Activated CD4-positive, alpha-beta T cell treated with anti-CD3 and anti-CD28 coated beads for 36 hours (primary cell): Measurements from ENCODE around the gene DUSP16. TPM values are rescaled to one million over a fixed set of nuclear protein-coding genes. Genes with fewer than 3 reads are reported as not detected.

Experiments used
- ATAC-seq: fragments of 200-7000 bp; cut with Tn5 transposase; one replicate; pipeline ENCODE4 v1.10.0; 2021; ENCODE audit warnings: mild to moderate bottlenecking, moderate library complexity
- CTCF ChIA-PET: fragments of 350-600 bp; sonication (Branson Sonifier 250); formaldehyde crosslinking; loops from one replicate; lab custom pipeline; 2021; ENCODE audit warnings: antibody characterized with exemption; lab: Charles Lee
- POLR2A ChIA-PET: fragments of 350-600 bp; sonication (Branson Sonifier 250); formaldehyde crosslinking; loops from one replicate; lab custom pipeline; 2021; ENCODE audit warnings: antibody characterized with exemption, inconsistent platforms; lab: Charles Lee
- DNase-seq: peaks from one replicate; pipeline ENCODE4 v3.0.0-alpha.2; 2020
- H3K27ac Mint-ChIP-seq: one replicate; pipeline ENCODE4 v1.8.0; 2021; ENCODE audit warnings: mixed read lengths
- H3K27me3 Mint-ChIP-seq: one replicate; pipeline ENCODE4 v1.8.0; 2021; ENCODE audit warnings: mixed read lengths
- H3K36me3 Mint-ChIP-seq: one replicate; pipeline ENCODE4 v1.8.0; 2021; ENCODE audit warnings: low read depth, mixed read lengths
- H3K4me1 Mint-ChIP-seq: one replicate; pipeline ENCODE4 v1.8.0; 2021; ENCODE audit warnings: mixed read lengths
- H3K4me3 Mint-ChIP-seq: one replicate; pipeline ENCODE4 v1.8.0; 2021; ENCODE audit warnings: mild to moderate bottlenecking, moderate library complexity, mixed read lengths
- H3K9me3 Mint-ChIP-seq: one replicate; pipeline ENCODE4 v1.8.0; 2021; ENCODE audit warnings: low read depth, mixed read lengths
- intact Hi-C, 2 experiments: fragments of 100-400 bp; cut with DNase I in 1 of 2; cut with micrococcal nuclease in 1 of 2; formaldehyde crosslinking; loops; one replicate each; pipeline versions ENCODE4 v1.14.2 to v1.15.1; 2022 to 2024; cut with DNase I, micrococcal nuclease
- total RNA-seq, 2 experiments: library from RNA; stranded (reverse); gene quantifications; one replicate each; pipeline ENCODE4 v1.2.3, GENCODE V29; 2021

Gene DUSP16
- total RNA-seq, 2 experiments from 2014 or later: 39.3 to 40.4 TPM

DNA sequence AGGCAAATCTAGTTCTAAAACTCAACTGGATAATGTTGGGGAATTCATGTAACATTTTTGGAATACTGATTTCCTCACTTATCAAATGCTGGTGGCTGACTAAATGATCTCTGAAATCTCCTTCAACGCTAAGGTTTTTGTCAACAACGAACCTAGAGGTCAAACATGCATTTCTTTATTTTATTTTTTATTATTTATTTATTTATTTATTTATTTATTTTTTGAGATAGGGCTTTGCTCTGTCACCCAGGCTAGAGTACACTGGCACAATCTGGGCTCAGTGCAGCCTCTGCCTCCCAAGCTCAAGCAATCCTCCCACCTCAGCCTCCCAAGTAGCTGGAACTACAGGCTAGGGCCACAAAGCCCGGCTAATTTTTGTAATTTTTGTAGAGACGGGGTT is 64.5 kb downstream of the DUSP16 start:
- peaks cover 19% of the 10 kb centered on the region for H3K36me3 Mint-ChIP-seq
- no peak overlapping the region for H3K4me3 Mint-ChIP-seq
- no peaks in the 10 kb centered on the region for H3K27me3 Mint-ChIP-seq
- ChIA-PET POLR2A (no interaction called here), CTCF (interaction anchor here (0.6 to 1.4 kb wide), 2 partner anchors 14 to 291 kb away, joined by 3 read pairs; no protein-coding TSS in a partner anchor)
- no peaks in the 10 kb centered on the region for H3K9me3 Mint-ChIP-seq
- DNase-seq (no peak), ATAC-seq (no peak)
- peaks cover 43% of the 10 kb centered on the region for H3K4me1 Mint-ChIP-seq
- intact Hi-C loops: no loop called here
- no peak overlapping the region for H3K27ac Mint-ChIP-seq

DNA sequence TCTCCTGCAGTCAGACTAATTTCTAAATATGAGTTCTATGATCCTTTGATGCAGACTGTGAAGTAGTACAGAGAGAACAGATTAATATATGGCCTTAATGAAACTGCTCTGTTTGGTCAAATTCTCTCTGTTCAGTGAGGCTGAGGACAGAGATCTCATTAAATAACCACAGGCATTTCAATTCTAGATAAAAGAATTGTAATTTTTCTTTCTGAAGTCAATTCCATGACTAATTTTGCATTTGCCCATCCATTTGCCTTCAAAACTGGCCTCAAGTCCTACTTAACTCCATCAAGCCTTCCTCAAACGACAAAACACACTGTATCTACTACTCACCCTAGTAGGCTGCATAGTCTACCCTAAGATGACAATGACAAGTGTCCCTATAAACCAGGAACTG is 67.1 kb downstream of the DUSP16 start:
- no peaks in the 10 kb centered on the region for H3K27me3 Mint-ChIP-seq
- H3K27ac Mint-ChIP-seq: no peak overlapping the region
- CTCF ChIA-PET: interaction anchor here (0.7 to 1.3 kb wide), 2 partner anchors 8 to 526 kb away, joined by 3 read pairs; no protein-coding TSS in a partner anchor
- no peak overlapping the region for H3K4me3 Mint-ChIP-seq
- peaks cover 22% of the 10 kb centered on the region for H3K4me1 Mint-ChIP-seq
- intact Hi-C loops: no loop called here
- peaks cover 14% of the 10 kb centered on the region for H3K36me3 Mint-ChIP-seq
- ATAC-seq: no peak
- POLR2A ChIA-PET: no interaction called here
- no peak for DNase-seq
- H3K9me3 Mint-ChIP-seq: no peaks in the 10 kb centered on the region

DNA sequence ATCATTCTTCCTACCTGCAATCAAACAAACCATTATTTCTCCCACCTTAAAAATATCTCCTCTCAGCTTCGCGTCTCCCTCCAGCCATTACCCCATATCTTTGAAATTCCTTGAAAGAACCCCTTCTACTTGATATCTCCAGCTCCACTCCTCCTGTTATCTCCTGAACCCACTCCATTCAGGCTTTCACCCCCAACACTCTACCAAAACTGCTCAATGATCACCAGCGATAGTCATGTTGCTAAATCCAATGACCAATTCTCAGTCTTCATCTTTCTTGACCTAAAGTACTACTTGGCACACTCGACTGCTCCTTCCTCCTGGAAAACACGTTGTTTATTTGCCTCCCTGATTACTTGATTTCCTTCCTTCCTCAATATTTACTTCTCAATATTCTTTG is 70.1 kb downstream of the DUSP16 start:
- intact Hi-C loops: no loop called here
- DNase-seq: no peak
- Mint-ChIP-seq H3K27me3 (no peaks in the 10 kb centered on the region), H3K4me3 (no peak overlapping the region), H3K4me1 (peaks cover 32% of the 10 kb centered on the region), H3K9me3 (no peaks in the 10 kb centered on the region), H3K27ac (no peak overlapping the region), H3K36me3 (peaks cover 15% of the 10 kb centered on the region)
- CTCF ChIA-PET: no interaction called here
- ATAC-seq: no peak
- POLR2A ChIA-PET: interaction anchor here (1.1 kb wide), 1 partner anchor 31 kb away, joined by 4 read pairs; no protein-coding TSS in a partner anchor

DNA sequence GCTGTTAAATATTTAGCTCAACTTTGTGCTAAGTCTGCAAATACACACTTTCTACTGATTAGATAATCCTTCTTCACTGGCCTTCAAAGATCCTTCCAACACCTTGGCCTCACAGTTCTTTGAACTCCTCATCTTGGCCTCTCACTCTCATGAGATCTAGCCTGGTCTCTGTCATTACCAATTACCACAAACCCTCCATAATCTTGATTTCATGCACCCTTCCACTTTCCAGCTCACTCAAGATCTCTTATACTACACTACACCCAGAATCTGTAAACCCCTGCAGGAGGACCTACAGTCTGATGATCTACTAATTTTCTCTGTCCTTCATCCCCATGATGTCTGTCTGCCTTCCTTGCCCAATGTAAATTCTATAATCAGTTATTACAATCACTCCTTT is 71.1 kb downstream of the DUSP16 start:
- no peaks in the 10 kb centered on the region for H3K9me3 Mint-ChIP-seq
- no peaks in the 10 kb centered on the region for H3K27me3 Mint-ChIP-seq
- peak; percentile 49 for ATAC-seq
- no peak for DNase-seq
- no peak overlapping the region for H3K4me3 Mint-ChIP-seq
- intact Hi-C loops: no loop called here
- H3K36me3 Mint-ChIP-seq: peaks cover 19% of the 10 kb centered on the region
- ChIA-PET CTCF (interaction anchor here (0.6 to 1.7 kb wide), 3 partner anchors 12 to 100 kb away, joined by 3 to 5 read pairs (median 3); no protein-coding TSS in a partner anchor), POLR2A (interaction anchor here (1.1 kb wide), 1 partner anchor 30 kb away, joined by 4 read pairs; no protein-coding TSS in a partner anchor)
- H3K27ac Mint-ChIP-seq: no peak overlapping the region
- H3K4me1 Mint-ChIP-seq: peaks cover 36% of the 10 kb centered on the region

DNA sequence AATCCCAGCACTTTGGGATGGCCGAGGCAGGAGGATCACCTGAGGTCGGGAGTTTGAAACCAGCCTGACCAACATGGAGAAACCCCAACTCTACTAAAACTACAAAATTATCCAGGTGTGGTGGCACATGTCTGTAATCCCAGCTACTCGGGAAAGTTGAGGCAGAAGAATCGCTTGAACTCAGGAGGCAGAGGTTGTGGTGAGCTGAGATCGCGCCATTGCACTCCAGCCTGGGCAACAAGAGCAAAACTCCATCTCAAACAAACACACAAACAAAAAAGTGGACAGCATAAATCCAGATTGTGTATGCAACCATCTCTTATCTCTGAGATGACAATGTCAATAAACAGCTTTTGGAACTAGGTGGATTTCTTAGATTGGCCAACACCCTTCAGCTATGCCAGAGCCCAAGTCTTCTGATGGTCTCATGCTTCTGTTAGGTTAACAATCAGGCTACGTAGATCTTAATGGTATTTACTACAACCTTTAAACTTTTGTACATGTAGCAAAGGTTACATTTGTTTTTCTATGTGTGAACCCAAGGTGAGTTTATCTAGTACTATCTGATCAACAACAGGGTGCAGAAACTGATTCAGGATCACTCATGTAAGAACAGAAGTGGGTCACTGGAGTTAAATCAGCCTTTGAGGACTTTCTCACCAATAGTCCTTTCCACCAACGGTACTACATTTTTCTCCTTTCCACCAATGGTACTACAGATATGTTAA is 73.7 kb downstream of the DUSP16 start:
- Mint-ChIP-seq H3K27ac (peak overlapping the region; percentile 80), H3K4me1 (peaks cover 38% of the 10 kb centered on the region), H3K4me3 (no peak overlapping the region), H3K36me3 (peaks cover 36% of the 10 kb centered on the region), H3K27me3 (no peaks in the 10 kb centered on the region), H3K9me3 (no peaks in the 10 kb centered on the region)
- ATAC-seq (peak; percentile 66), DNase-seq (no peak)
- ChIA-PET POLR2A (no interaction called here), CTCF (interaction anchor here (1.6 kb wide), 1 partner anchor 15 kb away, joined by 4 read pairs; no protein-coding TSS in a partner anchor)
- intact Hi-C loops: no loop called here

DNA sequence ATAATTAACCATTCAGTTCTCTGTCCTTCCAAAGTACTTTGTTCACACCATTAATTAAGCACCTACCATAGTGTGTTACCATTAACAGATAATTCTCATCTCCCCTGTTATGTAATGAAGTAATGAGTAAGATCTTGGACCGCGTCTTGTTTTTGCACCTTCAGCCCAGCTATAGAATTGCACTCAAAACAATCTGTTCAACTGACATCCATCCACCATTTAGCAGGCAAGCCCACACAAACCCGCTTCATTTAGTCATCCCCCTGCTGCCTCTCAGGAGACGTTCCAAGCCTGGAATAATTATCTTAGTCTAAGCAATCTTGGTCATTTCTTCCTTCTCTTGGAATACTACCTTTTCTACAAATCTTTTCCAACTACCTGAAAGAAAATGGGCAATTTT is 74.4 kb downstream of the DUSP16 start:
- H3K4me3 Mint-ChIP-seq: no peak overlapping the region

DNA sequence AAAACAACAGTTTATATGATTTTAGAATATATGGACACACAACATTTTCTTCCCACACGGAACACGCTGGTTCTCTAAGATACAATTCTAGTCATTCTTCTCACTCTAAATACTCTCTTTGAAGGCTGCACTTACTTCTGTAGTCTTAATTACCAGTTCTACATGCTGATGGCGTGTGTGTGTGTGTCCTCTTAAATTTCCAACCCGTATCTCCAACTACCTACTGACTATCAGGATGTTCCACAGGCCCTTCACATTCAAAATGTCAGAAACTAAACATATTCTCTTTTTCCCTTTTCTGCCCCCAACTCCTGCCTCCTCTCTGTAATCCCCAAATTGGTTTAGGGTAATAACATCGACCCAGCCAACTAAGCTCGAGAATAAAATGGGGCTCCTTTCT is 75.2 kb downstream of the DUSP16 start:
- CTCF ChIA-PET: interaction anchor here (0.8 to 2.9 kb wide), 6 partner anchors 10 to 249 kb away, joined by 3 to 12 read pairs (median 4); no protein-coding TSS in a partner anchor
- Mint-ChIP-seq H3K27me3 (no peaks in the 10 kb centered on the region), H3K4me1 (peaks cover 50% of the 10 kb centered on the region), H3K36me3 (peaks cover 46% of the 10 kb centered on the region), H3K4me3 (no peak overlapping the region), H3K27ac (peak overlapping the region; percentile 80), H3K9me3 (no peaks in the 10 kb centered on the region)
- intact Hi-C loops: loop anchor here (2.0 kb wide), 2 partner anchors 13 to 17 kb away; no protein-coding TSS in a partner anchor
- ATAC-seq (no peak), DNase-seq (no peak)
- POLR2A ChIA-PET: interaction anchor here (0.8 to 2.2 kb wide), 3 partner anchors 13 to 26 kb away, joined by 4 to 13 read pairs (median 4); no protein-coding TSS in a partner anchor

More for the DNA sequence above, 74.4 kb downstream of the DUSP16 start:
- POLR2A ChIA-PET: interaction anchor here (1.7 to 2.2 kb wide), 2 partner anchors 14 to 27 kb away, joined by 4 to 13 read pairs; no protein-coding TSS in a partner anchor
- Mint-ChIP-seq H3K27me3 (no peaks in the 10 kb centered on the region), H3K27ac (peak overlapping the region; percentile 80), H3K4me1 (peaks cover 44% of the 10 kb centered on the region), H3K9me3 (no peaks in the 10 kb centered on the region), H3K36me3 (peaks cover 41% of the 10 kb centered on the region)
- DNase-seq (no peak), ATAC-seq (no peak)
- CTCF ChIA-PET: interaction anchor here (0.8 to 2.9 kb wide), 4 partner anchors 13 to 249 kb away, joined by 3 to 12 read pairs (median 4); no protein-coding TSS in a partner anchor
- intact Hi-C loops: no loop called here

DNA sequence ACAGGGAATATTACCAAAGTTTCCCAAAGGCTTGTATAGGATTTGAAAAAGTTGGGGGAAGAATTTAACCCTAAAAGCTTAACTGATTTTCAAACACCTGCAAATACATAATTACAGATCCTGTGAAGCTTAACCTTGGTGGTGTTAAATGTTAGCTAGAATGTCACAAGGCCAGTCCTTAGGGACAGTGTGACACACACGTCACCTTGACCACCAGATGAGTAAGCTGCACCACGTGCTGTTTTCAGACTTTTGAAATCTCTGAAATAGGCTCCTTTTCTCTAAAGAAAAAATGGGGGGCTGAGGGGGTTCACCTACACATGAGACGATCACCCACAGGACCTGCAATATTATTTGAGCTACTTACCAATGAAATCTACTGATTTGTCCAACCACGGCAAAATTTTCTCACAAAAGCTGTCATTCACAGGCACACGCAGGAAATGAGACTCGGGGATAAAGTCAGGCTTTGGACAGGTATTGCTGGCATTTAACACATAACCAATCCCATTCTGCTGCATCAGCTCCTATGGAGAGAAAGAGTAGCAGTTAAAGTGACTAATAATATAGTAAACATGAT is 75.9 kb downstream of the DUSP16 start:
- peak; percentile 32 for ATAC-seq
- intact Hi-C loops: loop anchor here (2.0 kb wide), 2 partner anchors 14 to 18 kb away; no protein-coding TSS in a partner anchor
- no peak for DNase-seq
- Mint-ChIP-seq H3K27me3 (no peaks in the 10 kb centered on the region), H3K4me1 (peaks cover 57% of the 10 kb centered on the region), H3K27ac (peak overlapping the region; percentile 80), H3K9me3 (no peaks in the 10 kb centered on the region), H3K4me3 (no peak overlapping the region), H3K36me3 (peaks cover 49% of the 10 kb centered on the region)
- POLR2A ChIA-PET: interaction anchor here (0.8 to 2.2 kb wide), 5 partner anchors 12 to 25 kb away, joined by 3 to 13 read pairs (median 4); no protein-coding TSS in a partner anchor
- CTCF ChIA-PET: interaction anchor here (0.8 to 2.9 kb wide), 7 partner anchors 11 to 210 kb away, joined by 3 to 12 read pairs (median 3); no protein-coding TSS in a partner anchor

DNA sequence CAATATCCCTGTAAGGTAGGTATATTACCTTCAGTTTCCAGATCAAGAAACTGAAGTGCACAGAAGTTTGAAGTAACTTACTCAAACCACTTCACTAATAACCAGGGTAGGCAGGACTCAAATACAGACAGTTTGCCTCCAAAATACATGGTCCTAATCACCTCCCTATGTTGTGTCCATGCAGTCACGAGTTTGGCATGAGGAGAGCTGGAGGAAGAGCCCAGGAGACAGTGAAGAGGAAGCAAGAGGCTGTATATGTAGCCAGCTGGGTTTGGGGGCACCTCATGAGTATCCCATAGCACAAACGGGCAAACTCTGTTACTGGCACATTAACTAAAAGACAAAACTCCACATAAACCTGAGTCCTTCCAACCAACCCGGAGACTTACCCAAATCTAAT is 79.2 kb downstream of the DUSP16 start:
- Mint-ChIP-seq H3K4me1 (peaks cover 81% of the 10 kb centered on the region), H3K4me3 (peak overlapping the region; percentile 80), H3K36me3 (peaks cover 70% of the 10 kb centered on the region), H3K27ac (peak overlapping the region; percentile 91), H3K27me3 (no peaks in the 10 kb centered on the region), H3K9me3 (no peaks in the 10 kb centered on the region)
- ChIA-PET CTCF (interaction anchor here (0.6 to 1.1 kb wide), 3 partner anchors 73 to 248 kb away, joined by 3 read pairs; no protein-coding TSS in a partner anchor), POLR2A (interaction anchor here (0.7 to 1.4 kb wide), 4 partner anchors 9 to 717 kb away, joined by 4 to 6 read pairs (median 4); no protein-coding TSS in a partner anchor)
- no peak for ATAC-seq
- DNase-seq: no peak
- intact Hi-C loops: loop anchor here in 1 of 2 experiments (5.0 kb wide), 1 partner anchor 234 kb away; the partner anchor contains the start of gene CDKN1B

DNA sequence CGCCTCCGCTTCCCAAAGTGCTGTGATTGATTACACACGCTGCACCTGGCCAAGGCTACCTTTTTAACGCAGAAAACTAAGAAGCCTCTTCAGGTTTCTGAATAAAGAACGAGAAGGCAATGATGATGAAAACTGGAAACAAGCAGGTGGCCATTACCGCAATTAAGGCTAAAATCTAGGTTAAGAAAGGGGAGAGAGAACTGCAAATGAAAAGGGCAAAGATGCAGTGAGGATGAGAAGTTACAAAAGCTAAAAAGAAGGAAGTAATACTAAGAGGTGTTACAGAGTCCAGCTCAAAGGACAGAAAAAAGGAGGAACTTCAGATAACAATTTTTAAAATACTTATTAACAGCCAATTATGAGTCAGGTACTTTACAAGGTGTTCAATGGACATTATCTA is 79.7 kb downstream of the DUSP16 start:
- H3K27ac Mint-ChIP-seq: peak overlapping the region; percentile 100
- intact Hi-C loops: loop anchor here in 1 of 2 experiments (5.0 kb wide), 1 partner anchor 234 kb away; the partner anchor contains the start of gene CDKN1B
- peak overlapping the region; percentile 80 for H3K4me3 Mint-ChIP-seq
- no peak for DNase-seq
- peaks cover 69% of the 10 kb centered on the region for H3K36me3 Mint-ChIP-seq
- H3K4me1 Mint-ChIP-seq: peaks cover 78% of the 10 kb centered on the region
- CTCF ChIA-PET: interaction anchor here (0.9 to 1.1 kb wide), 2 partner anchors 74 to 78 kb away, joined by 3 read pairs; no protein-coding TSS in a partner anchor
- H3K27me3 Mint-ChIP-seq: no peaks in the 10 kb centered on the region
- POLR2A ChIA-PET: interaction anchor here (0.7 to 1.4 kb wide), 4 partner anchors 9 to 717 kb away, joined by 4 to 6 read pairs (median 4); no protein-coding TSS in a partner anchor
- ATAC-seq: no peak
- no peaks in the 10 kb centered on the region for H3K9me3 Mint-ChIP-seq
